ENCODE results near the gene DCBLD1.
A peak's percentile ranks its signal among the peaks of the same experiment; 100 is the strongest.
"Not testable (repeated sequence)": the region's sequence is repeated elsewhere in the genome, so short reads cannot be mapped to it uniquely, and the experiment has no call there.

Gene DCBLD1

GRCh38 chr6:117459204-117459944, 23.1 kb upstream of the DCBLD1 start:
- ATAC-seq (replicated peaks) (no peak), DNase-seq (no peak)
- Mint-ChIP-seq H3K4me3 (no peak overlapping the region), H3K27me3 (no peaks in the 10 kb centered on the region), H3K36me3 (ENCODE audit: insufficient read depth) (no peaks in the 10 kb centered on the region), H3K27ac (no peak overlapping the region), H3K4me1 (ENCODE audit: low read depth in 2 of 2) (peaks cover 9 to 12% of the 10 kb centered on the region in 2 donors), H3K9me3 (no peaks in the 10 kb centered on the region)

GRCh38 chr6:117463762-117464665, 18.5 kb upstream of the DCBLD1 start:
- H3K27ac Mint-ChIP-seq, result peak overlapping the region; percentile 8 to 24
- peak overlapping the region; percentile 23 to 59 for H3K4me3 Mint-ChIP-seq
- H3K36me3 Mint-ChIP-seq (ENCODE audit: insufficient read depth), result no peaks in the 10 kb centered on the region
- ATAC-seq (replicated peaks) (peak; percentile 76), DNase-seq (no peak)
- H3K27me3 Mint-ChIP-seq, result peaks cover 0 to 9% of the 10 kb centered on the region in 2 donors
- H3K9me3 Mint-ChIP-seq, result no peaks in the 10 kb centered on the region
- peaks cover 16 to 19% of the 10 kb centered on the region in 2 donors for H3K4me1 Mint-ChIP-seq (ENCODE audit: low read depth in 2 of 2)

- no peak overlapping the region for H3K4me3 Mint-ChIP-seq
- peaks cover 0 to 9% of the 10 kb centered on the region in 2 donors for H3K27me3 Mint-ChIP-seq
- no peak for ATAC-seq (replicated peaks)
- DNase-seq, result no peak
- H3K9me3 Mint-ChIP-seq, result no peaks in the 10 kb centered on the region
- no peaks in the 10 kb centered on the region for H3K36me3 Mint-ChIP-seq (ENCODE audit: insufficient read depth)
- peak overlapping the region in 1 of 2 donors; percentile 8 for H3K27ac Mint-ChIP-seq
- peaks cover 23% of the 10 kb centered on the region in 2 donors for H3K4me1 Mint-ChIP-seq (ENCODE audit: low read depth in 2 of 2)
Observed at GRCh38 chr6:117464700-117465099, 17.8 kb upstream of the DCBLD1 start.

- peak overlapping the region in 1 of 2 donors; percentile 10 for H3K27ac Mint-ChIP-seq
- peaks cover 0 to 9% of the 10 kb centered on the region in 2 donors for H3K27me3 Mint-ChIP-seq
- peak; percentile 31 for ATAC-seq (replicated peaks)
- H3K4me1 Mint-ChIP-seq (ENCODE audit: low read depth in 2 of 2), result peaks cover 25 to 27% of the 10 kb centered on the region in 2 donors
- H3K4me3 Mint-ChIP-seq, result no peak overlapping the region
- H3K9me3 Mint-ChIP-seq, result no peaks in the 10 kb centered on the region
- DNase-seq, result no peak
- no peaks in the 10 kb centered on the region for H3K36me3 Mint-ChIP-seq (ENCODE audit: insufficient read depth)
Observed at GRCh38 chr6:117465691-117466090, 16.8 kb upstream of the DCBLD1 start.

GRCh38 chr6:117467876-117468275, 14.6 kb upstream of the DCBLD1 start:
- Mint-ChIP-seq H3K9me3 (no peaks in the 10 kb centered on the region), H3K36me3 (ENCODE audit: insufficient read depth) (no peaks in the 10 kb centered on the region), H3K4me1 (ENCODE audit: low read depth in 2 of 2) (peaks cover 25 to 27% of the 10 kb centered on the region in 2 donors), H3K4me3 (no peak overlapping the region), H3K27ac (no peak overlapping the region), H3K27me3 (peaks cover 14 to 18% of the 10 kb centered on the region in 2 donors)
- ATAC-seq (replicated peaks) (no peak), DNase-seq (no peak)

- not testable (repeated sequence) for H3K9me3 Mint-ChIP-seq; DNase-seq; H3K27ac Mint-ChIP-seq; H3K4me3 Mint-ChIP-seq; ATAC-seq (replicated peaks); H3K36me3 Mint-ChIP-seq (ENCODE audit: insufficient read depth)
- H3K27me3 Mint-ChIP-seq, result peaks cover 14 to 21% of the 10 kb centered on the region in 2 donors
- peaks cover 22 to 25% of the 10 kb centered on the region in 2 donors for H3K4me1 Mint-ChIP-seq (ENCODE audit: low read depth in 2 of 2)
Observed at GRCh38 chr6:117468527-117468926, 13.9 kb upstream of the DCBLD1 start.

- Mint-ChIP-seq H3K27me3 (peaks cover 21 to 22% of the 10 kb centered on the region in 2 donors), H3K9me3 (no peaks in the 10 kb centered on the region), H3K36me3 (ENCODE audit: insufficient read depth) (no peaks in the 10 kb centered on the region), H3K4me3 (no peak overlapping the region), H3K27ac (no peak overlapping the region), H3K4me1 (ENCODE audit: low read depth in 2 of 2) (peaks cover 16 to 18% of the 10 kb centered on the region in 2 donors)
- peak; percentile 89 for ATAC-seq (replicated peaks)
- peak in 1 of 3 experiments; percentile 3 for DNase-seq
Observed at GRCh38 chr6:117469356-117469755, 13.1 kb upstream of the DCBLD1 start.

- DNase-seq (no peak), ATAC-seq (replicated peaks) (peak; percentile 14)
- Mint-ChIP-seq H3K4me3 (no peak overlapping the region), H3K27ac (no peak overlapping the region), H3K27me3 (peaks cover 21 to 22% of the 10 kb centered on the region in 2 donors), H3K36me3 (ENCODE audit: insufficient read depth) (no peaks in the 10 kb centered on the region), H3K4me1 (ENCODE audit: low read depth in 2 of 2) (peaks cover 16% of the 10 kb centered on the region in 2 donors), H3K9me3 (no peaks in the 10 kb centered on the region)
Observed at GRCh38 chr6:117469791-117470190, 12.7 kb upstream of the DCBLD1 start.

- Mint-ChIP-seq H3K27ac (no peak overlapping the region), H3K36me3 (ENCODE audit: insufficient read depth) (no peaks in the 10 kb centered on the region), H3K9me3 (no peaks in the 10 kb centered on the region), H3K27me3 (peaks cover 13 to 22% of the 10 kb centered on the region in 2 donors), H3K4me3 (no peak overlapping the region), H3K4me1 (ENCODE audit: low read depth in 2 of 2) (peaks cover 11 to 12% of the 10 kb centered on the region in 2 donors)
- no peak for ATAC-seq (replicated peaks)
- DNase-seq, result no peak
Observed at GRCh38 chr6:117472667-117473066, 9.8 kb upstream of the DCBLD1 start.

- no peaks in the 10 kb centered on the region for H3K36me3 Mint-ChIP-seq (ENCODE audit: insufficient read depth)
- no peak overlapping the region for H3K27ac Mint-ChIP-seq
- H3K4me1 Mint-ChIP-seq (ENCODE audit: low read depth in 2 of 2), result peaks cover 11 to 12% of the 10 kb centered on the region in 2 donors
- no peaks in the 10 kb centered on the region for H3K9me3 Mint-ChIP-seq
- H3K27me3 Mint-ChIP-seq, result peaks cover 12 to 22% of the 10 kb centered on the region in 2 donors
- no peak for DNase-seq
- no peak for ATAC-seq (replicated peaks)
- H3K4me3 Mint-ChIP-seq, result no peak overlapping the region
Observed at GRCh38 chr6:117473401-117473800, 9.1 kb upstream of the DCBLD1 start.

- Mint-ChIP-seq H3K4me3 (no peak overlapping the region), H3K9me3 (no peaks in the 10 kb centered on the region), H3K4me1 (ENCODE audit: low read depth in 2 of 2) (peaks cover 8 to 11% of the 10 kb centered on the region in 2 donors), H3K27ac (no peak overlapping the region), H3K36me3 (ENCODE audit: insufficient read depth) (no peaks in the 10 kb centered on the region), H3K27me3 (peaks cover 0 to 8% of the 10 kb centered on the region in 2 donors)
- ATAC-seq (replicated peaks) (no peak), DNase-seq (peak in 1 of 3 experiments; percentile 21)
Observed at GRCh38 chr6:117477988-117478852, 4.3 kb upstream of the DCBLD1 start.

- Mint-ChIP-seq H3K36me3 (ENCODE audit: insufficient read depth) (no peaks in the 10 kb centered on the region), H3K27ac (no peak overlapping the region), H3K9me3 (no peaks in the 10 kb centered on the region), H3K27me3 (peaks cover 0 to 5% of the 10 kb centered on the region in 2 donors), H3K4me1 (ENCODE audit: low read depth in 2 of 2) (peaks cover 11 to 17% of the 10 kb centered on the region in 2 donors), H3K4me3 (no peak overlapping the region)
- ATAC-seq (replicated peaks) (no peak), DNase-seq (no peak)
Observed at GRCh38 chr6:117478853-117479231, 3.6 kb upstream of the DCBLD1 start.

- Mint-ChIP-seq H3K27me3 (no peaks in the 10 kb centered on the region), H3K4me1 (ENCODE audit: low read depth in 2 of 2) (peaks cover 11 to 20% of the 10 kb centered on the region in 2 donors), H3K36me3 (ENCODE audit: insufficient read depth) (no peaks in the 10 kb centered on the region), H3K9me3 (no peaks in the 10 kb centered on the region), H3K4me3 (no peak overlapping the region), H3K27ac (no peak overlapping the region)
- ATAC-seq (replicated peaks), result no peak
- DNase-seq, result no peak
Observed at GRCh38 chr6:117480651-117481050, 1.8 kb upstream of the DCBLD1 start.
